Retina (tissue), 1 donor: Measurements from ENCODE around the gene NUP43.
"Not testable (repeated sequence)": the region's sequence is repeated elsewhere in the genome, so short reads cannot be mapped to it uniquely, and the experiment has no call there.

Experiments
- DNase-seq: peaks from one replicate; pipeline ENCODE4 v3.0.0-alpha.2; 2016

Gene NUP43

DNA sequence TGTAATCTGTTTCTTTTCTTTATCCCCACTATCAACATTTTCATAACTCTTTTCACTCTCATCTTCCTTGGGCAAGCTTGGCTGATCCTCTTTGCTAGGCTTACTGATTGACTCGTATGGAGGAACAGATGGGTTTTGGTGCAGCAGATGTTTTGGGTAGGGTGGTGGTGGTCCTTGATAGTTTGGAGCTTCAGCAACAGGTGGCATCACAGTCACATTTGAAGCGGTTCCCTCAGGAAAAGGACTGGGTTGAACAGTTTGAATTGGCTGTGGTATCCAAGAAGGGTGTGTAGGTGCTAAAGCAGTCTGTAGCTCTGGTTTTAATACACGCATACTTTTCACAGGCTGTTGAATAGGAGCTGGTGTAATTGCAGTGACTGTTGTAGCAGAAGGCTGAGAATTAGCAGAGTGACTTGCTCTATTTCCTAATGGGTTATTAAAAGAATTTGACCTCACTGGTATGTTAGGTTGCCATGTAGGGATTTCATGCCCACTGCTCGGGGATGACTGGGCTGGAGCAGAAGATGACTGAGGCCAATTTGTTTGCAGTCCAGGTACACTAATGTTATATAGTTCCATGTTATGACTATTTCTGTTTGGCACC, 63.0 kb downstream of the NUP43 start:
- DNase-seq: no peak

DNA sequence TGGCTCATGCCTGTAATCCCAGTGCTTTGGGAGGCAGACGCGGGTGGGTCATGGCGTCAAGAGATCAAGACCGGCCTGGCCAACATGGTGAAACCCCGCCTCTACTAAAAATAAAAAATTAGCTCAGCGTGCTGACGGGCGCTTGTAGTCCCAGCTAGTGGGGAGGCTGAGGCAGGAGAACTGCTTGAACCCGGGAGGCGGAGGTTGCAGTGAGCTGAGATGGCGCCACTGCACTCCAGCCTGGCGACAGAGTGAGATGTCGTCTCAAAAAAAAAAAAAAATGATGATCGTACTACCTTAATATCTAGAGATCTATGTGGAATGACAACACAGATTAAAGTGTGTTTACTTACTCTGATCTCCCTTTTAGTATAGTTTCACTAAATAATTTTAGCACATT, 64.5 kb downstream of the NUP43 start:
- not testable (repeated sequence) for DNase-seq

DNA sequence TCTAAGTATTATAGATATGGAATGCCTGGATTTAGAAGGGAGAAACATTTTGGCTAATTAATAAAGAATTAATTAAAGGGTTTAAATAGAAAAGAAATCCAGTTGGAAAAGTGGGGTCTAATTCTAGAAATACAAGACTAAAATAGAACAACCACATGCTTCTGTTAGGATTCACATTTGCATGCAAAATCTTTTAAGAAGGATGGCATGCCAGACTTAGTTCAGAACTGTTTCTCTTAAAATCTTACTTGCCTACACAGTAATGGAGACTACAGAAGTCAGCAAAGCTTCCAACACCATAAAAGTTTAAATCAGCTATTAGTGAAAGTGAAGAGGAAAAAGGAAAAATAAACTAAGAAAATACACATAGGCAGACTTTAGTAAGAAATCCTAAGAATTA, 65.1 kb downstream of the NUP43 start:
- DNase-seq: no peak

DNA sequence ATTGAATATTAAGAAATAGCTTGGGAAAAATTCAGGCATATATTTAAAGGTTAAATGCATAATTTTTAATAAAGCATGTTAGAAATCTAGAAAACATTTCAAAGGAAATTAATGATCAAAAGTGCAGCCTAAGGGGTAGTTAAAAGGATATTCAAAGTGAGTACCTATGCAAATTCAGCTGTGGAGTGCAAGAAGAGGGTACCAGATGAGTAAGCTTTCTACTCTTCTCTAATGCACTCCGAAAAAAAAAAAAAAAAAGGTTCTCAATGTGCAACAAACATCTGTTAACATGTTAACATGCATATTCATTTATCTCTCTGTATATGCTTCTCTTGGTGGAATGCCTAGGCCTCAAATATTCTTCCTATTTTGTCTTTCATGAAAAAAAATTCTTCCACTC, 65.8 kb downstream of the NUP43 start:
- no peak for DNase-seq
